ENCODE results near the gene SPINK5. TPM values are rescaled to one million over a fixed set of nuclear protein-coding genes. Genes with fewer than 3 reads are reported as not detected.

The SPINK5 gene
- polyA plus RNA-seq, 1 experiment = not detected

GRCh38 chr5:148152781-148153180, 89.0 kb downstream of the SPINK5 start:
- ChIA-PET CTCF (no interaction called here), POLR2A (no interaction called here)
- TF ChIP-seq, protein P1, sequence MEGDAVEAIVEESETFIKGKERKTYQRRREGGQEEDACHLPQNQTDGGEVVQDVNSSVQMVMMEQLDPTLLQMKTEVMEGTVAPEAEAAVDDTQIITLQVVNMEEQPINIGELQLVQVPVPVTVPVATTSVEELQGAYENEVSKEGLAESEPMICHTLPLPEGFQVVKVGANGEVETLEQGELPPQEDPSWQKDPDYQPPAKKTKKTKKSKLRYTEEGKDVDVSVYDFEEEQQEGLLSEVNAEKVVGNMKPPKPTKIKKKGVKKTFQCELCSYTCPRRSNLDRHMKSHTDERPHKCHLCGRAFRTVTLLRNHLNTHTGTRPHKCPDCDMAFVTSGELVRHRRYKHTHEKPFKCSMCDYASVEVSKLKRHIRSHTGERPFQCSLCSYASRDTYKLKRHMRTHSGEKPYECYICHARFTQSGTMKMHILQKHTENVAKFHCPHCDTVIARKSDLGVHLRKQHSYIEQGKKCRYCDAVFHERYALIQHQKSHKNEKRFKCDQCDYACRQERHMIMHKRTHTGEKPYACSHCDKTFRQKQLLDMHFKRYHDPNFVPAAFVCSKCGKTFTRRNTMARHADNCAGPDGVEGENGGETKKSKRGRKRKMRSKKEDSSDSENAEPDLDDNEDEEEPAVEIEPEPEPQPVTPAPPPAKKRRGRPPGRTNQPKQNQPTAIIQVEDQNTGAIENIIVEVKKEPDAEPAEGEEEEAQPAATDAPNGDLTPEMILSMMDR (IDR thresholded peaks at IDR 0.05; ENCODE audit: insufficient read depth, low read depth, low read length) = no peak
- DNase-seq (ENCODE audit: low read depth) = no peak
- H3K27me3 ChIP-seq (ENCODE audit: control insufficient read depth, insufficient read depth, low read length) = no peaks in the 10 kb centered on the region
- H3K4me3 ChIP-seq (ENCODE audit: low read depth, low read length) = no peak overlapping the region
- no peaks in the 10 kb centered on the region for H3K36me3 ChIP-seq (ENCODE audit: control insufficient read depth, insufficient read depth, low read length)

DNA sequence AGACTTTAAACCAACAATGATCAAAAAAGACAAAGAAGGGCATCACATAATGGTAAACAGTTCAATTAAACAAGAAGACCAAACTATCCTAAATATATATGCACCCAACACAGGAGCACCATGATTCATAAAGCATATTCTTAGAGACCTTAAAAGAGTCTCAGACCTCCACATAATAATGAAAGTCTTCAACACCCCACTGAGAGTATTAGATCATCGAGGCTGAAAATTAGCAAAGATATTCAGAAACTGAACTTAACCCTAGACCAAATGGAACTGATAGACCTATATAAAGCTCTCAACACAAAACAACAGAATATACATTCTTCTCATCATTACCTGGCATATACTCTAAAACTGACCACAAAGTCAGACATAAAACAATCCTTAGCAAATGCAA, 92.8 kb downstream of the SPINK5 start:
- ChIA-PET CTCF (no interaction called here), POLR2A (no interaction called here)
- H3K27me3 ChIP-seq (ENCODE audit: control insufficient read depth, insufficient read depth, low read length) = no peaks in the 10 kb centered on the region
- no peaks in the 10 kb centered on the region for H3K36me3 ChIP-seq (ENCODE audit: control insufficient read depth, insufficient read depth, low read length)
- TF ChIP-seq, protein P1 (IDR thresholded peaks at IDR 0.05; ENCODE audit: insufficient read depth, low read depth, low read length) = no peak
- no peak for DNase-seq (ENCODE audit: low read depth)
- H3K4me3 ChIP-seq (ENCODE audit: low read depth, low read length) = no peak overlapping the region

DNA sequence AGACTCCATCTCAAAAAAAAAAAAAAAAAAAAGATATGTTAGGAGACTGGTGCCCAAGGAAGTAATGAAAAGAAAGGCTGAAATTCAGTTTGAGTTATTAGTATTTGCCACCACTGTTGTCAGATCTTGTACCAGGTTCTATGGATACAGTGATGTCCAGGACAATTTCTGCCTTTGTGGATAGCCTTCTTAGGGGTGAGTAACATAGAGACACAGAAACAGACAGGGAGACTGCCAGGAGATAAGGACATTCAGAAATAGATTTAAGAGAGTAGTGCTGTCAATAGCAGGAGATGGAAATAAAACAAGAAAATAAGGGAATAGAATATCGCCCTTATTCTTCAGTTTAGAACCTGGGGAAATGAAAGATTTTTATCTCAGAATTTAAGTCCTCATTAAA, 98.3 kb downstream of the SPINK5 start:
- no peak for DNase-seq (ENCODE audit: low read depth)
- TF ChIP-seq, protein P1 (IDR thresholded peaks at IDR 0.05; ENCODE audit: insufficient read depth, low read depth, low read length) = no peak

GRCh38 chr5:148163345-148163744, 99.6 kb downstream of the SPINK5 start:
- ChIA-PET POLR2A (no interaction called here), CTCF (interaction anchor here (1.0 to 1.1 kb wide), 2 partner anchors 22 to 568 kb away, joined by 3 read pairs; no protein-coding TSS in a partner anchor)
- H3K27me3 ChIP-seq (ENCODE audit: control insufficient read depth, insufficient read depth, low read length) = no peaks in the 10 kb centered on the region
- H3K36me3 ChIP-seq (ENCODE audit: control insufficient read depth, insufficient read depth, low read length) = no peaks in the 10 kb centered on the region
- no peak overlapping the region for H3K4me3 ChIP-seq (ENCODE audit: low read depth, low read length)
- TF ChIP-seq, protein P1 (IDR thresholded peaks at IDR 0.05; ENCODE audit: insufficient read depth, low read depth, low read length) = no peak
- DNase-seq (ENCODE audit: low read depth) = no peak

More for the DNA sequence above, 98.3 kb downstream of the SPINK5 start:
- Histone ChIP-seq H3K4me3 (ENCODE audit: low read depth, low read length) (no peak overlapping the region), H3K27me3 (ENCODE audit: control insufficient read depth, insufficient read depth, low read length) (no peaks in the 10 kb centered on the region), H3K36me3 (ENCODE audit: control insufficient read depth, insufficient read depth, low read length) (no peaks in the 10 kb centered on the region)
- ChIA-PET CTCF (no interaction called here), POLR2A (no interaction called here)

DNA sequence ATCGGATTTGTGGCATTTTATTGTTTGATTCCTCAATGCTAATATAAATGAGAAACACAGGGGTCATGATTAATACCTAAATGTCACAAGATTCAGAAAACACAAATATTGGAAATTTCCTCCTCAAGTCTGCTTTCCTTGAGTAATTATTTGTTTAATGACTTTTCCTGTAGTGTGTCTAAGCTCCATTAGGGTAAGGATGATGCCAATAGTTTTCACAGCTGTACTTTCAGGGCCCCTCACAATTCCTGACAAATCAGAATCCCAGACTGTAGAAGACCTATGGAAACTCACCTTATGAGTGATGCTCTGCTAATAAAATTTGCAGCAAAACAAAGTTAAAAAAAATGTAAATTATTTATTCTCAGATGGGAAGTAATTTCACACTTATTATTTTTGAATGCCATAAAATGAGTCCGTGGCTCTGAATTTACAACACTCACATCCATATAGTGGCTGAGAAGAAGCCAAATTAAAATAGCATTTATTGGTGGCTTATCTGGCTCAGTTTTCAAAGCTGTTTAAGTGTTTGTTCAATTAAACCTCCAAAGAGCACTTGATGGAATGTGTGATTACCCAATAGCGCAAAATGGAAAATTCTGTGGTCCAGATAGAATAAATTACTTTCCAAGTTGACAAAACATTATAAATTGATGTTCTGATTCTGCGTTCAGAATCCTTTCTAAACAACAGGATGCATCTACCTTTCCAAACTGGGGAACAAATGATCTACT, 102.9 kb downstream of the SPINK5 start:
- H3K4me3 ChIP-seq (ENCODE audit: low read depth, low read length) = no peak overlapping the region
- no peak for DNase-seq (ENCODE audit: low read depth)
- H3K27me3 ChIP-seq (ENCODE audit: control insufficient read depth, insufficient read depth, low read length) = no peaks in the 10 kb centered on the region
- H3K36me3 ChIP-seq (ENCODE audit: control insufficient read depth, insufficient read depth, low read length) = no peaks in the 10 kb centered on the region
- TF ChIP-seq, protein P1 (IDR thresholded peaks at IDR 0.05; ENCODE audit: insufficient read depth, low read depth, low read length) = no peak
- POLR2A ChIA-PET = no interaction called here
- CTCF ChIA-PET = no interaction called here
